Measurements from ENCODE around the gene APMAP.

The APMAP gene

GRCh38 chr20:25032478-25033264, 40.1 kb upstream of the APMAP start:
- H3K9ac ChIP-seq (ENCODE audit: low read length): no peak overlapping the region
- peaks cover 34% of the 10 kb centered on the region for H3K4me1 ChIP-seq (ENCODE audit: control insufficient read depth, insufficient read depth, low read length)
- peak overlapping the region; percentile 86 for H3K27ac ChIP-seq (ENCODE audit: low read depth, low read length)
- H3K27me3 ChIP-seq (ENCODE audit: control insufficient read depth, insufficient read depth, low read length): no peaks in the 10 kb centered on the region
- no peak overlapping the region for H3K4me3 ChIP-seq (ENCODE audit: low read length)
- no peaks in the 10 kb centered on the region for H3K36me3 ChIP-seq (ENCODE audit: control insufficient read depth, insufficient read depth, low read length)

DNA sequence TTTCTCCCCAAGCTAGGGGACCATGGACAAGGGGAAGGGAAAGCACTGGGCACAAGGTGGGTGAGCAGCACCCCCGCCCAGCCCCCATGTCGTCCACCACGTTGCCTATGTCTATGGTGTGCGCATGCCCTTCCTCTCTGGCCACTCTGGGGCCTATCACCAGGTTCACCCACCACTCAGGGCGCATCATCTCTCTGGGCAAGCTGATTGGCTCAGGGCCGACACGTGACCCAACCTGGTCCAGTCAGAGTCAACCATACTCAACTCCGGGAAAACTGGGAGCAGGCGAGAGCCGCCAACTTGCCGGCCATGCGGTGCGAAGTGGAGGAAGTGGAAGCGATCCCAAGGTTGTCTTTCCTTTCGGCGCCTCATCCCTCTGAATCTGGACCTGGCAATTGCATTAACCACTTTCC, 39.5 kb upstream of the APMAP start:
- Histone ChIP-seq H3K36me3 (ENCODE audit: control insufficient read depth, insufficient read depth, low read length) (no peaks in the 10 kb centered on the region), H3K4me1 (ENCODE audit: control insufficient read depth, insufficient read depth, low read length) (peaks cover 28% of the 10 kb centered on the region), H3K27ac (ENCODE audit: low read depth, low read length) (peak overlapping the region; percentile 86), H3K27me3 (ENCODE audit: control insufficient read depth, insufficient read depth, low read length) (no peaks in the 10 kb centered on the region), H3K4me3 (ENCODE audit: low read length) (no peak overlapping the region), H3K9ac (ENCODE audit: low read length) (no peak overlapping the region)

DNA sequence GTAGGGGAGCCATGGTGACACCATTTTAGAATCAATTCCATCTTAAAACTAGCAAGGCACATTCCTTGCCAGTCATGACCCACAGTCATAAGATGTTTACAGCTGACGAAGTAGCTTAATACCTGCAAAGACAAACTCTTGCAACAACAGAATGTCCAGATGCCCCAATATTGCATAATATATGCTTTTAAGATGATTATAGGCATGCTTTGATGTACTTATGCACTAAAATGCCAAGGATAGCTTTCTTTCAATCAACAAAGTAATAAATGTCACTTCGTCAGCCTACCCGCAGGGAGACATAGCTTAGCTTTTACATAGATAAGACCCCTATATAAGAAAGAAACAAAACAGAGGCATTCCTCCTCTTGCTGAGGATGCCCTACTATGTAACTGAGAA, 38.7 kb upstream of the APMAP start:
- H3K27ac ChIP-seq (ENCODE audit: low read depth, low read length): no peak overlapping the region
- H3K9ac ChIP-seq (ENCODE audit: low read length): no peak overlapping the region
- H3K4me3 ChIP-seq (ENCODE audit: low read length): no peak overlapping the region
- H3K4me1 ChIP-seq (ENCODE audit: control insufficient read depth, insufficient read depth, low read length): peaks cover 26% of the 10 kb centered on the region
- H3K27me3 ChIP-seq (ENCODE audit: control insufficient read depth, insufficient read depth, low read length): no peaks in the 10 kb centered on the region
- no peaks in the 10 kb centered on the region for H3K36me3 ChIP-seq (ENCODE audit: control insufficient read depth, insufficient read depth, low read length)

DNA sequence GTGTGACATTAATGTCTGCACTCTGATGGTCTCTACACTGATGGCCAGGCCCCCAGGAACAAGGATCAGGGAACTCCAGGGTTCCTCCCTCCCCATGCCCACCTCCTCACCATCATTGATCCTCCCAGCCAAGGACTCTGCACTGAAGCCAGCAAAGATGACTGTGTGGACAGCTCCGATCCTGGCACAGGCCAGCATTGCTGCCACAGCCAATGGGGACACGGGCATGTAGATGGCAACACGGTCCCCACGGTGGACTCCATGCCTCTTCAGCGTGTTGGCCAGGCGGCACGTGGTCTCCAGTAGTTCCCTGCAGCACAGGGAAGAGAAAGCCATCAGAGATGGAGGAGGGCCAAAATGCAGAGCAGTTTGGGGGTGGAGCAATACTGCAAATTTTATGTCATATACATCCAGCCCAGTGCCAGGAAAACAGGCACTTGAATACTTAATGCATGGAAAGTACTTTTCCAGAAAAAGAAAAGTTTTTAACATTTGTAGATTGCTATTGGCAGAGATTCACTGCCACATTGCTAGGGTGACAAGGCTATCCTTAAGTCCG, 38.2 kb upstream of the APMAP start:
- H3K27ac ChIP-seq (ENCODE audit: low read depth, low read length): no peak overlapping the region
- no peaks in the 10 kb centered on the region for H3K27me3 ChIP-seq (ENCODE audit: control insufficient read depth, insufficient read depth, low read length)
- H3K4me3 ChIP-seq (ENCODE audit: low read length): no peak overlapping the region
- no peaks in the 10 kb centered on the region for H3K36me3 ChIP-seq (ENCODE audit: control insufficient read depth, insufficient read depth, low read length)
- no peak overlapping the region for H3K9ac ChIP-seq (ENCODE audit: low read length)
- H3K4me1 ChIP-seq (ENCODE audit: control insufficient read depth, insufficient read depth, low read length): peaks cover 26% of the 10 kb centered on the region

GRCh38 chr20:25030007-25030648, 37.6 kb upstream of the APMAP start:
- no peaks in the 10 kb centered on the region for H3K36me3 ChIP-seq (ENCODE audit: control insufficient read depth, insufficient read depth, low read length)
- H3K27ac ChIP-seq (ENCODE audit: low read depth, low read length): no peak overlapping the region
- H3K9ac ChIP-seq (ENCODE audit: low read length): no peak overlapping the region
- H3K27me3 ChIP-seq (ENCODE audit: control insufficient read depth, insufficient read depth, low read length): no peaks in the 10 kb centered on the region
- no peak overlapping the region for H3K4me3 ChIP-seq (ENCODE audit: low read length)
- peaks cover 26% of the 10 kb centered on the region for H3K4me1 ChIP-seq (ENCODE audit: control insufficient read depth, insufficient read depth, low read length)

DNA sequence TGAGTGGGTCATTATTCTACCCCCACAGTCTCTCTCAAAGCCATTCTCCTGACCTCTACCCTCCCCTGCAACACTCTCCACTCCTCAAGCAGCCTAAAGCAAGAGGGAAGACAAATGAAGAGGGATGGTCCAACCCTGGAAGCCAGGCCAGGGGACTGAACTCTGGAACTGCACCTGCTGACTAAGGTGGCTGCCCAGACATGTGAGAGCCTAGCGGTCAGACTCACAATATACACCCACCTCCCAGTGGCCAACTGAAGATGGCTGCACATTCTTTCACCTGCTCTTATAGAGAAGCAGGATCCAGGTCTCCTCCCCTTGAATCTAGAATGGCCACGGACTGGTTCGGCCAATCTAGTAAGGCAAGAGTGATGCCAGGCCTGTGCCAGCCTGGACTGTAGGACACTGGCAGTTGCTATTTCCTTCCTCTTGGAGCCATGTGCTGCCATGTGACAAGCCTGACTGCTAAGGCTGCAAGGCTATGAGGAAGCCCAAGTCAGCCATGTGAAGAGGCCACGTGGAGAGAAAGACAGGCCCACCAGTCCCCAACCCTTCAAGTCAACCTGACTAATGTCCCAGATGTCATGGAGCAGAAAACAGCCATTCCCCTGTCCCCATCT, 33.5 kb upstream of the APMAP start:
- no peaks in the 10 kb centered on the region for H3K4me1 ChIP-seq (ENCODE audit: control insufficient read depth, insufficient read depth, low read length)
- no peak overlapping the region for H3K27ac ChIP-seq (ENCODE audit: low read depth, low read length)

DNA sequence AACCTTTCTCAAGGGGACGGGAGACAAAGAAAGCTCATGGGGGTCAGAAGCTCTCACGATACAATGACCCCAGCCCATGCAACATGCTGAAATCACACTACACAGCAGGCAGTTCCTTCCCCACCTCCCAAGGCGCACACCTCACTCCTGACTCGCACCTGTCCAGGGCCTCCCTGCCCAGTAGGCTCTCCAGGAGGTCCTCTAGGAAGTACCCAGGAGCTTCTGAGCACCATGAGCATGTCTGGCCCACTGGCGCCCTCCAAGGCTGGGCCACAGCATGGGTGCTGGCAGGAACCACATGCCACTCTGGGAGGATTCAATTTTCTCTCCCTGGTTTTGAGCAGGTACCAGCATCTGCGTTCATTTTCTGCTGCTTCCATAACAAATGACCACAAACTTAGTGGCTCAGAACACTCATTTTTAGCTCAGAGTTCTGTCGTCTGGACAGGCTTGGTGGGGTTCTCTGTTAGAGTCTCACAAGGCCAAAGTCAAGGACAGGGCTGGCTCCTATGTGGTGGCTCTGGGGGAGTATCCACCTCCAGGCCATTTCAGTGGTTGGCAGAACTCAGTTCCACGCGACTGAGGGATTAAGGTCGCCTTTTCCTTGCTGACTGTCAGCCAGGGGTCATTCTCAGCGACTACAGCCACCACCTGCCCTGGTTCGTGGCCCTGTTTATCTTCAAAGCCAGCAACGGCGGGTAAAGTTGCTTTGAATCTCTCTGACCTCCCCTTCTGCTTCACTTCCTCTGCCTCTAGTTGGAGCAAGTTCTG, 32.7 kb upstream of the APMAP start:
- H3K36me3 ChIP-seq (ENCODE audit: control insufficient read depth, insufficient read depth, low read length): peaks cover 6% of the 10 kb centered on the region
- no peak overlapping the region for H3K27ac ChIP-seq (ENCODE audit: low read depth, low read length)
- H3K27me3 ChIP-seq (ENCODE audit: control insufficient read depth, insufficient read depth, low read length): no peaks in the 10 kb centered on the region
- no peak overlapping the region for H3K9ac ChIP-seq (ENCODE audit: low read length)
- H3K4me3 ChIP-seq (ENCODE audit: low read length): no peak overlapping the region
- H3K4me1 ChIP-seq (ENCODE audit: control insufficient read depth, insufficient read depth, low read length): no peaks in the 10 kb centered on the region

More for the DNA sequence above, 33.5 kb upstream of the APMAP start:
- H3K9ac ChIP-seq (ENCODE audit: low read length): no peak overlapping the region
- peaks cover 4% of the 10 kb centered on the region for H3K36me3 ChIP-seq (ENCODE audit: control insufficient read depth, insufficient read depth, low read length)
- no peaks in the 10 kb centered on the region for H3K27me3 ChIP-seq (ENCODE audit: control insufficient read depth, insufficient read depth, low read length)
- H3K4me3 ChIP-seq (ENCODE audit: low read length): no peak overlapping the region

DNA sequence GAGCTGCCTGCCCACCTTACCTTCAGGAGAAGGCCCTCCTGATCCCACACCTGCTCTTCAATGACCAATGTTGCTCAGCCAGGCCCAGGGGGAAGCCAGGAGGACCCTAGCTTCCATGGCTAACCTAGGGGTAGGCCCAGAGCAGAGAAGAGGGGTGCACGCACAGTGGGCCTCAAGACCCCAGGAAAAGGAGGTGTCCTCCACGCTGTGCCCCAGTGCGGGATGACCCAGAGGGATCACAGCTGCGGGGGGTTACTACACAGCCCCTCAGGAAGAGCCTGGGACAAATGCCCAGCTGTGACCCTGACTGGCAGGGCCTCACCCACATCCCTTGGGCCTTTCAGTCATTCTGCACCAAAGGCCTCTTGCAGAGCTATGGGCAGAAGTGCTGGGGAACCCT, 31.6 kb upstream of the APMAP start:
- H3K4me1 ChIP-seq (ENCODE audit: control insufficient read depth, insufficient read depth, low read length): no peaks in the 10 kb centered on the region
- H3K36me3 ChIP-seq (ENCODE audit: control insufficient read depth, insufficient read depth, low read length): peaks cover 6% of the 10 kb centered on the region
- H3K27me3 ChIP-seq (ENCODE audit: control insufficient read depth, insufficient read depth, low read length): no peaks in the 10 kb centered on the region
- H3K27ac ChIP-seq (ENCODE audit: low read depth, low read length): no peak overlapping the region
- H3K4me3 ChIP-seq (ENCODE audit: low read length): no peak overlapping the region
- no peak overlapping the region for H3K9ac ChIP-seq (ENCODE audit: low read length)

DNA sequence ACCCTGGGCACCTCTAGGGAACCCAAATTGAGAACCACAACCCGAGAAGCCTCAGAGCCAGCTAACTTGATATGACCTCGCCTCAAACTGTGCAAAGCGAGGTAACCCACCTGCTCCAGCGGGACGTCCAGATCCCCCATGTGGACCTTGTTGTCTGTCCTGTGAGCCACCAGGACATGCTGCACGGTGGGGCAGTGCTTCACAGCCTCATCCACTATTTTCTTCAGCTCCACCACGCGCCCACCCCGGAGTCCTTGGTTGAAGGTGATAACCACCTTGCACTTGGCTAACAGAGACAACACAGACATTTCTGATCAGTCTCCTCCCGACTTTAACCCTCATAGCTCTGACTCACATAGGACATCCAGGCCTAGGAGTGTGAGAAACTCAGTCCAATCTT, 30.8 kb upstream of the APMAP start:
- no peaks in the 10 kb centered on the region for H3K27me3 ChIP-seq (ENCODE audit: control insufficient read depth, insufficient read depth, low read length)
- H3K27ac ChIP-seq (ENCODE audit: low read depth, low read length): no peak overlapping the region
- no peak overlapping the region for H3K4me3 ChIP-seq (ENCODE audit: low read length)
- H3K9ac ChIP-seq (ENCODE audit: low read length): no peak overlapping the region
- no peaks in the 10 kb centered on the region for H3K4me1 ChIP-seq (ENCODE audit: control insufficient read depth, insufficient read depth, low read length)
- H3K36me3 ChIP-seq (ENCODE audit: control insufficient read depth, insufficient read depth, low read length): peaks cover 6% of the 10 kb centered on the region

DNA sequence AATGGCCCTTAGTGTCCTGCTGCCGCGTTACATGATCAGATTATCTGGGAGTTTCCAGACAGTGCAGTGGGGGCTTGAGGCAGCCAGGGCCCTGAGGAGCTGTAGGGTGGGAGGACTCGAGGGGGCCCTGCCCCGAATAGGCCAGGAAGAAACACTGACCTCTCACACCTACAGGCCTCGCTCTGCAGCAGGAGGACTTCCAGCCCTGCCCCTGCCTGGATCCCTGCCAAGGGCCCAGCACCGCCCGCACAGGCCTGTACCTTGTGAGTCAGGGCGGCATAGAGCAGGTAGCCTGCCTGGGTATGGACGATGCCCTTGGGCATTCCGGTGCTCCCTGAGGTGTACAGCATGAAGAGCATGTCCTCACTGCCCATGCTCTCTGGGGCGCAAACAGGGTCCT, 30.1 kb upstream of the APMAP start:
- H3K4me1 ChIP-seq (ENCODE audit: control insufficient read depth, insufficient read depth, low read length): no peaks in the 10 kb centered on the region
- H3K9ac ChIP-seq (ENCODE audit: low read length): no peak overlapping the region
- no peak overlapping the region for H3K4me3 ChIP-seq (ENCODE audit: low read length)
- H3K36me3 ChIP-seq (ENCODE audit: control insufficient read depth, insufficient read depth, low read length): peaks cover 6% of the 10 kb centered on the region
- H3K27me3 ChIP-seq (ENCODE audit: control insufficient read depth, insufficient read depth, low read length): no peaks in the 10 kb centered on the region
- no peak overlapping the region for H3K27ac ChIP-seq (ENCODE audit: low read depth, low read length)

- H3K4me3 ChIP-seq (ENCODE audit: low read length): no peak overlapping the region
- no peak overlapping the region for H3K9ac ChIP-seq (ENCODE audit: low read length)
- peaks cover 6% of the 10 kb centered on the region for H3K36me3 ChIP-seq (ENCODE audit: control insufficient read depth, insufficient read depth, low read length)
- no peak overlapping the region for H3K27ac ChIP-seq (ENCODE audit: low read depth, low read length)
- H3K27me3 ChIP-seq (ENCODE audit: control insufficient read depth, insufficient read depth, low read length): no peaks in the 10 kb centered on the region
- H3K4me1 ChIP-seq (ENCODE audit: control insufficient read depth, insufficient read depth, low read length): no peaks in the 10 kb centered on the region
Observed at GRCh38 chr20:25021336-25021735, 28.8 kb upstream of the APMAP start.

DNA sequence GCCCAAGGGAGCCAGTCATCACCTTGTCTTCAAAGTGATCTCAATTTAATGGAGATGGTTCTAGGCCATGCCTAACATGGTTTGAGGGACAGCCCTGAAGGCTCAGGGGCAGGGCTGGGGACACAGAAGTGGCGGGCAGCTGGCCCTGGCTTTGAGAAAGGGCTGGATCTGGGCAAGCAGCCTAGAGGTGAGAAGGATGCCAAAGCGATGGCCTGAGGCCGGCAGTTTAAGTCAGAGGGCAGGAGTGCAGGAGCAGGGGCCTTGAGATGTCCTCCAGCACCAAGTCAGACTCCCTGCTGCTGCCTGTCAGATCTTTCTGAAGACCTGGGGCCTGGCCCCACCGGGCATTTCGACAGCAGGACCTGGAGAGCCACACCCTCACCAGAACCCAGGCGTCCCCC, 28.4 kb upstream of the APMAP start:
- no peaks in the 10 kb centered on the region for H3K4me1 ChIP-seq (ENCODE audit: control insufficient read depth, insufficient read depth, low read length)
- no peak overlapping the region for H3K27ac ChIP-seq (ENCODE audit: low read depth, low read length)
- peaks cover 6% of the 10 kb centered on the region for H3K36me3 ChIP-seq (ENCODE audit: control insufficient read depth, insufficient read depth, low read length)
- H3K4me3 ChIP-seq (ENCODE audit: low read length): no peak overlapping the region
- no peak overlapping the region for H3K9ac ChIP-seq (ENCODE audit: low read length)
- H3K27me3 ChIP-seq (ENCODE audit: control insufficient read depth, insufficient read depth, low read length): no peaks in the 10 kb centered on the region

Measured in rectal smooth muscle tissue (tissue), 1 donor.